Ishikawa (cell line): ENCODE measurements around the gene PLD2.

Experiments
- CEBPB ChIP-seq: IDR thresholded peaks from 2 replicates; pipeline ENCODE4 v1.6.1; 2012
- CREB1 ChIP-seq: IDR thresholded peaks from 2 replicates; pipeline ENCODE4 v1.6.1; 2012; ENCODE audit warnings: low read depth
- EGR1 ChIP-seq: IDR thresholded peaks from 2 replicates; pipeline ENCODE4 v1.6.1; 2012
- EP300 ChIP-seq: IDR thresholded peaks from 2 replicates; pipeline ENCODE4 v1.6.1; 2012; ENCODE audit warnings: borderline replicate concordance
- NFIC ChIP-seq: IDR thresholded peaks from 2 replicates; pipeline ENCODE4 v1.6.1; 2012
- RAD21 ChIP-seq: IDR thresholded peaks from 2 replicates; pipeline ENCODE4 v1.6.1; 2012; ENCODE audit warnings: low read depth
- REST ChIP-seq: IDR thresholded peaks from 2 replicates; pipeline ENCODE4 v1.6.1; 2012; ENCODE audit warnings: low read depth, mild to moderate bottlenecking
- TAF1 ChIP-seq: IDR thresholded peaks from 2 replicates; pipeline ENCODE4 v1.6.1; 2012; ENCODE audit warnings: low read depth, mild to moderate bottlenecking
- TEAD4 ChIP-seq: IDR thresholded peaks from 2 replicates; pipeline ENCODE4 v1.6.1; 2012
- USF1 ChIP-seq: IDR thresholded peaks from 2 replicates; pipeline ENCODE4 v1.6.1; 2012
- YY1 ChIP-seq: IDR thresholded peaks from 2 replicates; pipeline ENCODE4 v1.6.1; 2012; ENCODE audit warnings: low read depth
- ZBTB7A ChIP-seq: IDR thresholded peaks from 2 replicates; pipeline ENCODE4 v1.6.1; 2012; ENCODE audit warnings: low read depth
- TF ChIP-seq, protein P1 (sequence below): IDR thresholded peaks from 2 replicates; pipeline ENCODE4 v1.6.1; 2012

DNA sequence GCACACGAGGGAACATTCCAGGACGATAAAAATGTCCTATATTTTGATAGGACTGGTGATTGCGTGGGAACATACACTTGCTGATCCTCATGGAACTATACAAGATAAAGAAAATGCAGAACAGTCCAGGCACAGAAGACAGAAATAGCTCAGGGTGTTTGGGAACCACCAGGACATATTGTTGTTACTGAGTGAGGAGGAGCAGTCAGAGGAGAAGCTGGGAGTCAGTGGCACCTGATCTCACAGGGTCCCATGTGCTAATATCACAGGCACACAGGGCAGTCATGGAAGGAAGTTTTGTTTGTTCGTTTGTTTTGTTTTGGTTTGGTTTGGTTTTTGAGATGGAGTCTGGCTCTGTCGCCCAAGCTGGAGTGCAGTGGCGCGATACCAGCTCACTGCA is 5.7 kb downstream of the PLD2 start:
- no peak for TF ChIP-seq EGR1
- TF ChIP-seq CEBPB, result no peak
- TF ChIP-seq, protein P1, sequence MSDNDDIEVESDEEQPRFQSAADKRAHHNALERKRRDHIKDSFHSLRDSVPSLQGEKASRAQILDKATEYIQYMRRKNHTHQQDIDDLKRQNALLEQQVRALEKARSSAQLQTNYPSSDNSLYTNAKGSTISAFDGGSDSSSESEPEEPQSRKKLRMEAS, result no peak
- no peak for TF ChIP-seq ZBTB7A
- TF ChIP-seq USF1, result no peak
- no peak for TF ChIP-seq CREB1
- no peak for TF ChIP-seq TAF1
- TF ChIP-seq EP300, result no peak
- no peak for TF ChIP-seq REST
- no peak for TF ChIP-seq YY1
- TF ChIP-seq RAD21, result no peak
- no peak for TF ChIP-seq TEAD4
- no peak for TF ChIP-seq NFIC
